DMS 273 (cell line): ENCODE data around the gene MCTP1.
A peak's percentile ranks its signal among the peaks of the same experiment; 100 is the strongest.

Experiments
- DNase-seq: peaks from one replicate; lab custom pipeline; 2025; ENCODE audit not compliant: unreplicated experiment; lab: John Stamatoyannopoulos, UW

Gene MCTP1

GRCh38 chr5:95124731-95125130, 160.2 kb downstream of the MCTP1 start:
- no peak for DNase-seq

- DNase-seq: no peak
Observed at GRCh38 chr5:95124101-95124500, 160.8 kb downstream of the MCTP1 start.

GRCh38 chr5:95114902-95115301, 170.0 kb downstream of the MCTP1 start:
- no peak for DNase-seq

GRCh38 chr5:95114305-95114704, 170.6 kb downstream of the MCTP1 start:
- DNase-seq: no peak

GRCh38 chr5:95113489-95113888, 171.4 kb downstream of the MCTP1 start:
- DNase-seq: no peak

- DNase-seq: no peak
Observed at GRCh38 chr5:95111141-95111540, 173.8 kb downstream of the MCTP1 start.

GRCh38 chr5:95110118-95110517, 174.8 kb downstream of the MCTP1 start:
- DNase-seq: no peak

GRCh38 chr5:95107138-95107537, 177.8 kb downstream of the MCTP1 start:
- DNase-seq: no peak

- no peak for DNase-seq
Observed at GRCh38 chr5:95105638-95106037, 179.3 kb downstream of the MCTP1 start.

- no peak for DNase-seq
Observed at GRCh38 chr5:95102687-95103086, 182.2 kb downstream of the MCTP1 start.

GRCh38 chr5:95102080-95102479, 182.8 kb downstream of the MCTP1 start:
- no peak for DNase-seq

GRCh38 chr5:95100551-95100950, 184.3 kb downstream of the MCTP1 start:
- no peak for DNase-seq

- DNase-seq: no peak
Observed at GRCh38 chr5:95098012-95098411, 186.9 kb downstream of the MCTP1 start.

GRCh38 chr5:95093211-95093610, 191.7 kb downstream of the MCTP1 start:
- no peak for DNase-seq

- no peak for DNase-seq
Observed at GRCh38 chr5:95090774-95091173, 194.1 kb downstream of the MCTP1 start.

GRCh38 chr5:95087816-95088317, 197.0 kb downstream of the MCTP1 start:
- DNase-seq: no peak

GRCh38 chr5:95086927-95087815, 197.7 kb downstream of the MCTP1 start:
- peak; percentile 14 for DNase-seq

- DNase-seq: no peak
Observed at GRCh38 chr5:95084757-95085156, 200.1 kb downstream of the MCTP1 start.

GRCh38 chr5:95083606-95084005, 201.3 kb downstream of the MCTP1 start:
- DNase-seq: no peak

GRCh38 chr5:95081982-95082381, 202.9 kb downstream of the MCTP1 start:
- no peak for DNase-seq

- no peak for DNase-seq
Observed at GRCh38 chr5:95081500-95081960, 203.4 kb downstream of the MCTP1 start.

- DNase-seq: no peak
Observed at GRCh38 chr5:95080441-95080840, 204.5 kb downstream of the MCTP1 start.

GRCh38 chr5:95080030-95080429, 204.9 kb downstream of the MCTP1 start:
- DNase-seq: no peak
